RPMI8226 (cell line): Measurements from ENCODE around the gene RIGI.
"Not testable (repeated sequence)": the region's sequence is repeated elsewhere in the genome, so short reads cannot be mapped to it uniquely, and the experiment has no call there.

Source experiments
- DNase-seq: peaks from one replicate; pipeline ENCODE4 v3.0.0-alpha.2; 2015

Gene RIGI

DNA sequence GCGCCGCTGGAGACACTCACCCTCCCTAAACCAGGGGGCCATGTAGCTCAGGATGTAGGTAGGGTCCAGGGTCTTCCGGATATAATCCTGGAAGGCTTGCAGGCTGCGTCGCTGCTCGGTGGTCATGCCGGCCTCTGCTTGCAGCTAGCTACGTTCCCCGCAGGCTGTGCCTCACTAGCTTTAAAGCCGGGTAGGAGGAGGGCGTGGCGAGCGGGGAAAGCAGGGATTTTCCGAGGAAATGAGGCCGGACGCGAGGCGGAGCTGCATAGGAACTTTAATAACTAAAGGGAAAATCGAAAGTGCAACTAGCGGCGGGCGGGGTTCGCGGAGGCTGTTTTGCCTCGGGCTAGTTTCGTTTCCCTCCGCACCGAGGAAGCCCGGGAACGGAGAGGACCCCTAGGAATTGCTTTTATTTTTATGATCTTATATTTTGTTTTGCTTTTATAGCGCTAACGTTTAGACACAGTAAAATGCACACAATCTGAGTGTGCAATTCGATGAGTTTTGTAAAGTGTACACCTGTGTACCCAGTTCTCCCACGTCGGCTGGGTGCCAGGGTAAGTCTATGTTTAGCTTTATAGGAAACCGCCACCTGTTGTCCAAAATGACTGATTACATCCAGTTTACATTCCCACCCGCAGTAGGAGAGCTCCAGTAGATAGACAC, at the start of gene RIGI:
Gene RIGI (minus strand): TSS at position 156 of the 666 bp plus-strand sequence. CDS start 30 bp downstream, at position 126.
- peak; percentile 87 for DNase-seq

DNA sequence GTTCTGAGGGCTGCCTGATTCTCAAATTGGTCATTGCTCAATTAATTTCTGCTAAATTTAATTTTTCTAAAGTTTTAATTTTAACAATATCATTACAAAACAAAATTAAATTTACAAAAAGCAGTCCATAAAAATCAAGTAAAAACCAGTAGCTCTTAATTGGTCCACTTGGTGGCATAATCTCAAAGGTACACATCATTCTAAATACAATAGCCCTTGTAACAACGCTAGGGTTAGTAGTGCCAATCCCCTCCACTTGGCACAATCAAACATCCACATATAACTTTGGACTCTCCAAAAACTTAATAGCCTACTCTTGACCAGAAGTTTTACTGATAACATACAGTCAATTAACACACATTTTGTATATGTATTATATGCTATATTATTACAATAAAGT, 48.9 kb upstream of the RIGI start:
- no peak for DNase-seq

DNA sequence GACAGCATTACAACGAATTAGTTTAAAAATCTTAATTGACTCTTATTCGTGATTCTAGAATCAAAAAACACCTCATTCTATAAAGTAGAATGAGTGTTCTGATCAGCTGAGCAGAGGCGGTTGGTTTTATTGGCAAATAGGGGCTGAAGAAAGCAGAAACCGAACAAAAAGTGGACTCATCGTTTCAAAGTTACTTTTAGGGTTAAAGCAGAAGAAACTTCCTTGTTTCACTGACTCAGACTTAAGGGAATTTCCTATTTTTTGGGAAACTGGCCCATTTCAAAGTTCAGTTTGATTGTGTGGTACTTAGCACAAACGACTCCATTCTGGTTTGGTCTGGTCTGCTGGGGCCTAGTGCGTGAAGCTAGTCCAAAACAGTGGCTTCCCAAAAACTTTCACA, 47.8 kb upstream of the RIGI start:
- DNase-seq = no peak

DNA sequence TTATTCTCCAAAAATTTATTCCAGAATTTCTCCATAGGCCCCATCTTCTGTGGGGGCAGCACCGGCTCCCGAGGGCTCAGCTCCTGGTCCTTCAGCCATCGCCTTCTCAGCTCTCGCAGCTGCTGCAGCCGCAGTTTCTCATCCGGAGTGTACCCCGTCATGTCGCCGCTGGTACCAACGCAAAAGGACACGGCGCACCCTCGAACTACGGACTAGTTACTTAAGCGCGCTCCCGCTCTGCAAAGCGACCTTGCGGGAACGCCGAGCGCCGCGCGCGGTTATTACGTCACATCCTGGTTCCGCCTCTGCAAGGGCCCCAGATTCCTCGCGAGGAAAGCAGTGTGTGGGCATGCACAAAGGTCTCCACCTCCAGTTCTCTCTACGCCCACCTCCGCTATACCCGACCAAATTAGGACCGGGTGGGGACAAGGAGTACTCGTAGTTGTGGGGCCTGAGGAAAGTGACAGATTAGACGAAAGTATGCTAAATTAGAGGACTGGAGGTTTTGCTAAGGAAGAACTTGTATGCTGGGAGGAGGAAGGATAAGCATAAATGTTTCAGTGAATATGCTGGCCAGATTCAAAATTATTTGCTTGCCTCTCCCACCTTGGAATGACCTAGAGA, 47.0 kb upstream of the RIGI start, which contains the start of gene NDUFB6:
Gene NDUFB6 (minus strand): TSS at position 260 of the 624 bp plus-strand sequence. CDS start 99 bp downstream, at position 161.
- peak; percentile 95 for DNase-seq

DNA sequence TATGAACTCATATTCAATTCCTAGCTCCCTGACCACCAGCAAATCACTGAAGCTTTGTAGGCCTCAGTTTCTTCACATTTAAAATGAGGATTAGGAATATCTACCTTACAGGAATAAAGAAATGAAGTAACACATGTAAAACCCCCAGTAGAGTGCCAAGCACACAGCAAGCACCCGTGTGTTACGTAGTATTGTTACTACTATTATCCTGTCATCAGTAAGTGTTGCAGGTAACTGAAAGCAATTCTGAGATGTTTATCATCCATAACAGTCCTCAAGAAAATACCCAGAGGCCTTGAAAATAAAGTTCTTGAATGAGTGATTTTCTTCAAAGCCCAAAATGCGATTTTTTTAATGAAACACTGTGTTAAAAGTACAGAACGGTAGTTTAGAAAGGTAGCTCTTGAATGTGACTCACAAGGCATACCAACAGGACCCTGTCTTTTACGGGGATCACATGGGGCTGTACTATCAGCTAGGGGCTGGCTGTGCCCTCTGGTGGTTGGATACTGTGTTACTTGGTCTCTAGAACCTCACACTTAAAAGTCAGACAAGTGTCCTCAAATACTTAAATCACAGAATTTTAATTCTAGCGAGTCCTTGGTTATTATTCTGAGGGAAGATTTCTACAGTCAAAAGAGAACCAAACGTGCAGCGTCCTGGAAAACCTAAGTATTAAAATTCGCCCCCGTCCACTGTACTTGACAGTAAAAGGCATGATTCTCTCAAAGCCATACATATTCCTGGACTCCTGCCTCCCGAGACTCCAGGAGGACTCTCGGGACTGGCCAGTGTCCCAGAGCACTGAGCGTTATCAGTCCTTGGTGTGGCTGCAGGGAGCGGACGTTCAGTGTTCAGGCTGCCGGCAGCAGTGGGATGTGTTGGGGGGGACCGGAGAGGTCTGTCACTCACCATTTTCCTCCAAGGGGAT, 46.2 kb upstream of the RIGI start:
- peak; percentile 78 for DNase-seq

DNA sequence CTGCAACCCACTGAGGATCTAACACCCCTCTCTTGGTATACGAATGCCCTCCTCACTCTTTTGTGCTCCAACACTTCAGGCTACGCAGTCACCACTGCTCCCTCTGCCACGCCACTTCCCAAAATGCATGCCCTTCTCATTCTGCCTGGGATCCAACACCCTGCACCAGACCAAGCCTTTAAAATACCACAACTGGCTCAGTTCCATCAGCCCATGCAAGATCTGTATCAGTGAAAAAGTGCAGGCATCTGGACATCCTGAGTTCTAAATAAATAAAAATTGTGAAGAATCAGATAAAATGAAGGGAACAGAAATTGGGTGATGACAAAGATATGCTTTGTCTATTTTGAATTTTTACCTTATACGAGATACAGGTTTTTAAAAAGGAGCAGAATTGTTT, 44.3 kb upstream of the RIGI start:
- DNase-seq = no peak

DNA sequence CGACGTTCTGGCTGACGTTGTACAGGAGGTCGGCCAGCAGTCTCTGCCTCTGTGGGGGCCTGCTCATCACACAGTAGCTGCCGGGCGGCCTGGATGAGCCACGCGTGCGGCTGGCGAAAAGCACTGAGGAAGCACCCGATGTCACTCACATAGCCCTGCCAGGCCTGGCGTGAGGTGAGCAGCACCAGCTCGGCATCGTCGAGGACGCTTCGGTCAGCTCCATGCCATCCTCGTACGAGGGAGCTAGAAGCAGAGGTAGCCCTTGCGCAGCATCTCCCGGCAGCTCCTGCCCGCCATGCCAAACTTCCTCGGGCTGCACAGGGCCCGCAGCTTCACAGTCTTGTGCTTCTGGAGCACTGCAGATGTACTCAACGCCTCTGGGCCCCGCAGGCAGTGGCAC, 40.8 kb upstream of the RIGI start:
- DNase-seq = no peak

DNA sequence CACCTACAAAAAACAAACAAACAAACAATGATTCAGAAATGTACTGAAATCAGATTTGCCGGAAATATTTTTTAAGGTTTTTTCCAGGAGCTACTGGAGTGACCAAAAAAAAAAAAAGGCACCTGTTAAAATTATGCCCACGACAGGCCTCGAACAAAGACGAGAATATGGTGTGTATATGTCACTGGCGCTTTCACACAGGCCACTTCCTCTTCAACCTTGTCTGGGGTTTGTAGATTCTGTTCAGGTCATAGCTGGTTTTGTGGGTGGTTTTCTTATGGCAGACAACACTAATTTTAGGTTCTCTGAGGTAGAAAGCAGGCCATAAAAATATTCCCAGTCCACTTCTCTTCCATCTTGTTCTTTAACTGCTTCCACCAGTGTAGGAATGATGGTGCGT, 40.0 kb upstream of the RIGI start:
- no peak for DNase-seq

DNA sequence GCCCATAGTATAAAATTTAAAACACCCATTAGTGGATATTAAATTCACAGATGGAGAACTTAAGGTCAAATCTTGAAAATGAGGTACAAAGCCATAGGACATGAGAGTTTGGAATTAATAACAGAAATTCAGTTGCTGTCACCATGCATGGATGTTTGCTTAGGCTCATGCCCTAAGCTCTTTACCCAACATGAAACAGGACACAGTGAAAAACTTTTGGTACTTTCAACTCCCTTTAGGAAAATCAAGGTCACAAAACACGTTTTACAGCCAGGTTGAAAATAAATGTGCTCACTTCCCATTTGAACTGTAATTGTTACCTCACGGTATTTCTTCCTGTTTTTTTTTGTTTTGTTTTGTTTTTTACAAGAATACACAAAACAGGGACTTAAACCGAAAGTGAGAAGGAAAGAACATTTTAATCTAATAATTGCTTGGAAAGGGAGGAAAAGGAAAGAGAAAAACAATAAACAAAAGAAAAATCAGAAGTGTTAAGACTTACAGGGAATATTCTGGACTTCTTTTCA, 32.5 kb upstream of the RIGI start:
- no peak for DNase-seq

DNA sequence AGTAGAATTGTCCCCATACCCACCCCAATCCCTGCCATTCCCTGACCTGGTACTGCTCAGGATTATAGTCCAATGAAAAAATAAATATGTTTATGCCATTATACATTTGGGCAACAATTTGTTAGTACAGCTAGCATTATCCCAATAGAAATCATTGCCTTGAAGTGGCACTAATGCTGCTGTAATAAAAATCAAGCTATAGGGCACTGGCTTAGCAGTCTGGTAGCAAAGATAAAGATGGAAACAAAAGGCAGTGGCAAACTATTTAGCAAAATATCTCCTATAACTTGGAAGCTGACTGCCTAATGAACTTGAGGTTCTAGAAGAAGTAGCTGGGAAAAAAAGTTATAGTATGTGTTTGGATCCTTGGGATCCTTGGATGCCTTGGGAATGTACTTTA, 28.6 kb upstream of the RIGI start:
- DNase-seq = no peak

DNA sequence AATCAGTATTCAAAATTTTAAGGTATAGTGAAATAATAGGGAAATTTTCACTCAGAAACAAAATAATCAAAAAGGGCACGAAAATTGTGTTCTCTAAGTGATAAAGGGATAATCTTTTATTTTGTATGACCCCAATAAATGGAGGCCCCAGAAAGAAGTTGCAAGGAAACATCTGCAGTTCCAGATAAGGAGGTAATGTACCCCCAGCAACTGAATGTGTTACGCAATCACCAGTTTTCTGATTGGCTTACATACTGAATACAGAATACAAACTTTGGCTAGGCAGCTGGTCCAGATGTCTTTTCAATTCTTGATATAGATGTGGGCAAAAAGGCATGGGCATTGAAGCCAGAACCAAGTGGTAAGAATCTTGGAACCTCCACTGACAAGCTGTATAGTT, 28.1 kb upstream of the RIGI start:
- no peak for DNase-seq

DNA sequence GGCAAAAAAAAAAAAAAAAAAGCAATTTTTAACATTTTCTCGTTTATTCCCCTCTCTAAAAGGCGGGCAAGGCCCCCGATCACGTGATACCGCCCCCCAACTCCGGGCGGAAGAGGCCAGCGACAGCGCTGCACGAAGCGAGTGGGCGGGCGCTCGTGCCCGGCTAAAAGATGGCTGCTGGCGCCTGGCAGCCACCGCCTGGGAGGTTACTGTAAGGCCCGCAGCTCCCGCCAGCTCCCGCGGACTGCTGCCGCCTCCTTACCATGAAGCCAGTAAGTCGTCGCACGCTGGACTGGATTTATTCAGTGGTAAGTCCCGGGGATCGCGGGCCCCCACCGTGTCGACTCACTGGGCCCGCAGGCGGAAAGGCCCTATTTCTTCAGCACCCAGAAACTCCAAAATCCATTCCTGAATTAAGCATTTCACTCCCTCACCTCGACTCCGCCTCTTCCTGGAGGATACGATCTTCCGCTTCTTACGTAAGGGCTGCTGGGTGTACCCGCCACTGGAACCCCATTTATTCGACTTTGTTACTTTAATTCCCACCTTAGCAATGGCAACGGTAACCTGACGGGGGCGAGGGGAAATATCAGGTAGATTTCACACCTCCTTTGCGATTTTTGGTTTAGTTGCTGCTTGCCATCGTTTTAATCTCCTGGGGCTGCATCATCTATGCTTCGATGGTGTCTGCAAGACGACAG, 26.3 kb upstream of the RIGI start, which contains the start of the genes SMIM27 and TOPORS:
Gene SMIM27 (plus strand): TSS at position 156 of the 701 bp plus-strand sequence. CDS start 108 bp downstream, at position 264.
Gene TOPORS (minus strand): TSS at position 415 of the 701 bp plus-strand sequence. CDS start 150 bp downstream, at position 265.
- peak; percentile 93 for DNase-seq

DNA sequence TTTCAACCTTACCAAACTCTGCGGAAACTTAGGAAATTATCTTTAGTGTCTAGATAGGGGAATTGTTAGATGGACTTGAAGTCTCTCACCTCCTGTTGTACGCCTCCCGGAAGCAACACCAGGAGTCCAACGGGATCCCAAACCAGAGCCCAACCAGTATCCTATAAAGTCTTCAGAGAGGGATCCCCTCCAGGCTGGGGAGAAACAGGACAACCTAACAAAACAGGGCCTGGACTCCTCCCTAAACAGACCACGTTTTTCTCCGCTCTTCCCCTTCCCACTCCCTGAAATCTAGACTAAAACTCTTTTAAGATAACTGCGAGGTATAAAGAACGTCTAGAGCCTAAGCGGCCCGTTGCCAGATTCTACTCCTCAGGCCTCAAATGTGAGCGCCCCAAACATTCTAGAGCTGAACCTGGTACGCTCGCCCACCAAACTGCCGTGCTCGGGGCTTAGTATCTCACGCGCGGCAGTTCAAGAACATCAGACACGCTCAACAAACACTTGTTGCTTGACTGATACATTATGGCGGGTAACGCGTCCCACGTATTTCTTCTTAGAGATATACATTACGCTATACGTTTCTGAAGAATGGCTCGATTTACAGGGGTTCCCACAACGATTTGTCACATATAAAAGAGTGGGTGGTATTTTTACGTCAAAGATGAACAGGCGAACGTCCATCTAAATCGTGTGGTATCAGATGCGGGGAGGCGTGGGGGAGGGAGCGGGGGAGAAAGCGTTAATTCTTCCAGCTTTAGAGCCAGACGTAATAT, 25.5 kb upstream of the RIGI start:
- peak; percentile 53 for DNase-seq

DNA sequence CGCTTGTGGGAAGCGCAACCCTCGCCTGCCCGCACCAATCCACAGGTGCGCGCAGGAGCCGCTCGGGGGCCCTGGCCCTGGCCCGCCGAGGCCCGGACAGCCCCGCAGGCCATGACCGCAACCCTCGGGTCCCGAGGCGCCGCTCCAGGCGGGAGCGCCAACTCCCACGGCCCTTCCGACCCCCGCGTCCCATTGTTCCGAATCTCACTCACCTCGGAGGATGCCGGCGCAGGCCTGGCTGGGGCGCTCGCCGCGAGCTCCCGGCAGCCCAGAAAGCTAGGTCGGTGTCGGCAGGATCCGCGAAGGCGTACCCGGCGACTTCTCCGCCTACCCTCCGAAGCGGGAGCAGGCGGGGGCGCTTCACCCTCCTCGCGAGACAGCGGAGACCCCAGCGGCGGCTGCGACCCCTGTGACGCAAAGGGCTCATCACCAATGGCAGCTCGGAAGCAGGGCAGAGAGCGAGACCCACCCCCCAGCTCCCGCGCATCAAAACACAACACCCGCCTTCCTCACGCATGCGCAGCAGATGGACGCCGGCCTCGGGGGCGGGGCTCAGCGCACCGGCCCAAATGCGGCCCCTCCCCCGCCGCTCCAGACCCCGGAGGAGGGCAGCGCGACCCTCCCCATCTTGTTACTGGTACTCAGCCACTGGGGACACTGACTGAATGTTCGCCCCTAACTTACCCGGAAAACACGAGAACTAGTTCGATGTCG, 24.7 kb upstream of the RIGI start:
- DNase-seq = peak; percentile 85

DNA sequence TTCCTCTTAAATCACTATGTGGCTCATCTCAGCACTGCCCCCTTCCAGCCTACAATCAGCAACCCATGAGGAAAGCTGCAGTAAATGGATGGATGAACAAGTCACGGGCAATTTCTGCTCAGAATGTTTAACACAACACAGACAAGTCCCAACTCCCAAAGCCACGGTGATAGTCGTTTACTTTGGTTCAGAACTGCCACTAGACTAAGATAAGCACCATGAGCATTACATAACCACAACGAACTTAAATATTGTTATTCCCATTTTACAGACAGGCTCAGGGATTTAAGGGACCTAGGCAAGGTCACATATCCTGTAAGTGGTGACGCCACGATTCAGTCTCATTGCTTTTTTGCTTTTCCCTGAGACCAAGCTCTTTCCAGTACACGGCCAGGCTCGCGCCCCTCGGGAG, 24.2 kb upstream of the RIGI start:
- peak; percentile 5 for DNase-seq

DNA sequence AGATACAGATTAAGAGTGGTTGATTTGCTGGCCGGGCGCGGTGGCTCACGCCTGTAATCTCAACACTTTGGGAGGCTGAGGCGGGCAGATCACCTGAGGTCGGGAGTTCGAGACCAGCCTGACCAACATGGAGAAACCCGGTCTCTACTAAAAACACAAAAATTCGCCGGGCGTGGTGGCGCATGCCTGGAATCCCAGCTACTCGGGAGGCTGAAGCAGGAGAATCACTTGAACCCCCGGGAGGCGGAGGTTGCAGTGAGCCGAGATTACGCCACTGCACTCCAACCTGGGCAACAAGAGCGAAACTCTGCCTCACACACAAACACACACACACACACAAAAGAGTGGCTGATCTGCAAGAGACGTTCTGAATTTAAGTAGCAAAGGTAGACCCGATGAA, 22.2 kb upstream of the RIGI start:
- DNase-seq = not testable (repeated sequence)

DNA sequence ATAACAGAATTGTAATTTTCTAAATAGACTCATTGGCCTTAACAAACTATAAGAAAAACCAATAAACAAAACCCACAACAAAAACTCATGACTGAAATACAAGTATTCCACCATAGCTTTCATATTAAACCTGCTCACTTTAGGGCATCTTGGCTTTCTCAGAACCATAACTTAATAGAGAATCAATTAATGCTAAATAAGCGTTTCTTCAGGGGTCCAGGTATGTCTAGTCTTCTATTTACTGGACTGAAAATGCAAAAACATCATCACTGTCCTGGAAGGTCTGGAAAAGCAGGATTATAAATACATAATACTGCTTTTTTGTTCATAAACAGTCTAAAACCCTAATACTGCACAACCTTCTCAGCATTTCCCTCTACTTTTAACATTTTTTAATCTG, 19.9 kb upstream of the RIGI start:
- no peak for DNase-seq

DNA sequence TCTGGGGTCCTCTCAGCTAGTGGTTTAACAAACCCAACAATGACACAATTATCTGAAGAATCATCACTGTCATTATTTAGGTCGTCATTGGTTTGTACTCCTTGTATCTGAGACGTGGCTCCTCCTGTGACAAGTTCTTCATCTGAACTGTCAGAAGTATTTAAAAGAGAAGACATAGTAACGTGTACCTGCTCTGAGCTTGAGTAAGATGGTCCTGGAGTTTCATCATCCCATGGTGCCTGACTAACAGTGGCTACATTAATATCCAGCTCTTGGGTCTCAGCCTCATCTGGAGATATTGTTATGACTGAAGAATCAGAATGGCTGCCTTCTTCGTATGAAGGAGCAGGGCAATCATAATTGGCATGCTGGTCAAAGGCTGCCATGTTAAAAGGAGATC, 17.1 kb upstream of the RIGI start:
- no peak for DNase-seq

DNA sequence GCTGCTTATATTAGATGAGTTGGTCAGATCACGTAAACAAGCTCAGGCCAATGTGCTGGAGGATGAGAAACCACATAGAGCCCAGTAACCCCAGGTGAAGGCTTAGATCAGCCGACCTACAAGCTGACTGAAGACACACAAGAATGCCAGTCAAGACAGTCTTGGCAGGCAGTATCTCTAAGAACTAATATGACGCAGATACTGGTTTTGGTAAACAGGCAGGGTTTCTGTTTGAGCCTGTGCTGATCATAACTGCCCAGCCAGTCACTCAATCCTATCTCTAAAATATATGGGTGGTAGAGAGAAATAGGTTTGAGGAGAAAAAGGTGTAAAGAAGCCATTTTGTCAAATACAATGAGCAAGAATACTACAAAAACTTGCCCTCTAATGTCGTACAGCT, 7.8 kb upstream of the RIGI start:
- no peak for DNase-seq

DNA sequence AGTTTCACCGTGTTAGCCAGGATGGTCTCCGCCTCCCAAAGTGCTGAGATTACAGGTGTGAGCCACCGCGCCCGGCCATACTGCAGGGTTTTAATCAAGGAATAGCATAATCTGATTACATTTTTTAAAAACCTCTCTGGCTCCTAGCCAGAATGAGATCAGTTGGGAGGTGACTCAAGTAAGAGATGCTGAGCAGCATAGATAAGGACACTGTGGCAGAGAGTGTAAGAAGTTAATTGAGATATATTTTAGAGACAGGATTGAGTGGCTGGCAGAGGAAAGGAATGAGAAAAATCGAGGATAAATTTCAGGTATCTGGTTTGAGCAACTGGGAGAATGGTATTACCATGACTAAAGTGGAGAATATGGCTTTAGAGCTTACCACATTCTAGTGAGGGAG, 7.3 kb upstream of the RIGI start:
- no peak for DNase-seq

DNA sequence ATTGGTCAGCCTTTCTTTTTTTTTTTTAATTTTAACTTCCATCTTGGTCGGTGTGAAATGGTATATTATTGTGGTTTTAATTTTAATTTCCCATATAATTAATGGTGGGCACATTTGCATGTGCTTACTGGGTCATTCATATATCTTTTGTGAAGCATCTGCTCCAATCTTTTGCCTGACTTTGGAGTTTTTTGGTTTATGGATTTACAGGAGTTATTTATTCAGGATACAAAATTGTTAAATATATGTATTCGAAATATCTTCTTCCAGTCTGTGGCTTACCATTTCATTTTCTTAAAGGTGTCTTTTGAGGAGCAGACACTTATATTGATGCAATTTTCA, 682 bp upstream of the RIGI start:
- no peak for DNase-seq
